Nephron (organoid): ENCODE results near the gene ACBD4.
A peak's percentile ranks its signal among the peaks of the same experiment; 100 is the strongest.

Experiments used
- H3K27ac Mint-ChIP-seq, 3 experiments: 2 replicates each; pipeline ENCODE4 v1.8.0; 2020; ENCODE audit warnings: mixed read lengths in 3 of 3, mild to moderate bottlenecking in 2 of 3, moderate library complexity in 1 of 3
- H3K27me3 Mint-ChIP-seq: 2 replicates; pipeline ENCODE4 v1.8.0; 2021; ENCODE audit warnings: low read depth, mild to moderate bottlenecking, moderate library complexity, mixed read lengths
- H3K36me3 Mint-ChIP-seq: 2 replicates; pipeline ENCODE4 v1.8.0; 2020; ENCODE audit warnings: low read depth, mixed read lengths
- H3K4me1 Mint-ChIP-seq: 2 replicates; pipeline ENCODE4 v1.8.0; 2020; ENCODE audit warnings: mixed read lengths
- H3K4me3 Mint-ChIP-seq, 3 experiments: 2 replicates each; pipeline ENCODE4 v1.8.0; 2020; ENCODE audit warnings: mild to moderate bottlenecking in 3 of 3, mixed read lengths in 3 of 3, moderate library complexity in 2 of 3
- H3K9me3 Mint-ChIP-seq: 2 replicates; pipeline ENCODE4 v1.8.0; 2020; ENCODE audit warnings: mixed read lengths
- TF ChIP-seq, protein P1 (sequence below), 3 experiments: fragments of 200-600 bp; sonication (generic); IDR thresholded peaks; one replicate each; pipeline ENCODE4 v1.5.0; 2021; ENCODE audit warnings: antibody characterized with exemption in 3 of 3; ENCODE audit not compliant: unreplicated experiment in 3 of 3

Gene ACBD4

DNA sequence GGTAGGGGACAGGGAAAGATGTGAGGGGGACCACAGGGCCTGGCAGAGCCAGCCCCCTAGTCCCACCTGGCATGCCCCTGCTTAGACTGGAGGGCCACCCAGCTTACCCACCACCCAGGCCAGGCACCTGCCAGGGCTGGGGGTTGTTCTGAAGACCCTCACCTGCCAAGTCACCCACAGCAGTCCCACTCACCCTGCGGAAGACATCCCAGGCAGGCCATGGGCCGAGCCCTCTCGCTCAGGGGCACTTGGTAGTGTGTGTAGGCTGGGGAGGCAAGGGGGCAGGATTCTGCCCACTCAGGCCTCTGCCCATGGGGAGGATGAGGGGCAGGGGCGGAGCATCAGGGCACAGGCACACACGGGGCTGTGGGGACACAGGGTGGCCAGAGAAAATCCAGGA, 7.2 kb upstream of the ACBD4 start:
- H3K27ac Mint-ChIP-seq: peak overlapping the region; percentile 85 to 94 (median 93)
- no peaks in the 10 kb centered on the region for H3K9me3 Mint-ChIP-seq
- peaks cover 32% of the 10 kb centered on the region for H3K4me1 Mint-ChIP-seq
- H3K36me3 Mint-ChIP-seq: no peaks in the 10 kb centered on the region
- peak overlapping the region in 2 of 3 experiments; percentile 39 to 44 for H3K4me3 Mint-ChIP-seq
- no peaks in the 10 kb centered on the region for H3K27me3 Mint-ChIP-seq
- TF ChIP-seq, protein P1, sequence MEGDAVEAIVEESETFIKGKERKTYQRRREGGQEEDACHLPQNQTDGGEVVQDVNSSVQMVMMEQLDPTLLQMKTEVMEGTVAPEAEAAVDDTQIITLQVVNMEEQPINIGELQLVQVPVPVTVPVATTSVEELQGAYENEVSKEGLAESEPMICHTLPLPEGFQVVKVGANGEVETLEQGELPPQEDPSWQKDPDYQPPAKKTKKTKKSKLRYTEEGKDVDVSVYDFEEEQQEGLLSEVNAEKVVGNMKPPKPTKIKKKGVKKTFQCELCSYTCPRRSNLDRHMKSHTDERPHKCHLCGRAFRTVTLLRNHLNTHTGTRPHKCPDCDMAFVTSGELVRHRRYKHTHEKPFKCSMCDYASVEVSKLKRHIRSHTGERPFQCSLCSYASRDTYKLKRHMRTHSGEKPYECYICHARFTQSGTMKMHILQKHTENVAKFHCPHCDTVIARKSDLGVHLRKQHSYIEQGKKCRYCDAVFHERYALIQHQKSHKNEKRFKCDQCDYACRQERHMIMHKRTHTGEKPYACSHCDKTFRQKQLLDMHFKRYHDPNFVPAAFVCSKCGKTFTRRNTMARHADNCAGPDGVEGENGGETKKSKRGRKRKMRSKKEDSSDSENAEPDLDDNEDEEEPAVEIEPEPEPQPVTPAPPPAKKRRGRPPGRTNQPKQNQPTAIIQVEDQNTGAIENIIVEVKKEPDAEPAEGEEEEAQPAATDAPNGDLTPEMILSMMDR (IDR thresholded peaks at IDR 0.05; ENCODE audit: unreplicated experiment in 3 of 3): no peak

DNA sequence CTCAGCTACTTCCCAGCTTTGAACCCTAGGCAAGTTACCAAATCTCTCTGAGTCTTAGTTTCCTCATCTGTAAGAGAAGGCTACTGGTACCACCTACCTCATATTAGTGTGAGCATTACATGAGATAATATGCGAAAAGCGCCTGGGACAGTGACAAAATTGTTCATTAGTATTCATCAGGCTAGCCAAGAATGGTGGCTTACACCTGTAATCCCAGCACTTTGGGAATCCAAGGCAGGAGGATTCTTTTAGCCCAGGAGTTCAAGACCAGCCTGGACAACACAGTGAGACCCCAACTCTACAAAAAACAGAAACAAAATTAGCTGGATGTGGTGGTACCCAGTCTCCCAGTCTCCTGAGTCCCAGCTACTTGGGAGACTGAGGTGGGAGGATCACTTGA, 6.5 kb upstream of the ACBD4 start:
- Mint-ChIP-seq H3K27ac (peak overlapping the region; percentile 62 to 89 (median 82)), H3K36me3 (no peaks in the 10 kb centered on the region), H3K9me3 (no peaks in the 10 kb centered on the region), H3K4me1 (peaks cover 31% of the 10 kb centered on the region), H3K4me3 (peak overlapping the region in 2 of 3 experiments; percentile 58 to 61), H3K27me3 (no peaks in the 10 kb centered on the region)
- TF ChIP-seq, protein P1 (IDR thresholded peaks at IDR 0.05; ENCODE audit: unreplicated experiment in 3 of 3): no peak

- H3K4me3 Mint-ChIP-seq: peak overlapping the region; percentile 13 to 61 (median 58)
- no peaks in the 10 kb centered on the region for H3K36me3 Mint-ChIP-seq
- TF ChIP-seq, protein P1 (IDR thresholded peaks at IDR 0.05; ENCODE audit: unreplicated experiment in 3 of 3): no peak
- no peaks in the 10 kb centered on the region for H3K27me3 Mint-ChIP-seq
- H3K27ac Mint-ChIP-seq: peak overlapping the region; percentile 62 to 89 (median 82)
- peaks cover 31% of the 10 kb centered on the region for H3K4me1 Mint-ChIP-seq
- H3K9me3 Mint-ChIP-seq: no peaks in the 10 kb centered on the region
Measured at GRCh38 chr17:45129426-45129939, 6.0 kb upstream of the ACBD4 start.

DNA sequence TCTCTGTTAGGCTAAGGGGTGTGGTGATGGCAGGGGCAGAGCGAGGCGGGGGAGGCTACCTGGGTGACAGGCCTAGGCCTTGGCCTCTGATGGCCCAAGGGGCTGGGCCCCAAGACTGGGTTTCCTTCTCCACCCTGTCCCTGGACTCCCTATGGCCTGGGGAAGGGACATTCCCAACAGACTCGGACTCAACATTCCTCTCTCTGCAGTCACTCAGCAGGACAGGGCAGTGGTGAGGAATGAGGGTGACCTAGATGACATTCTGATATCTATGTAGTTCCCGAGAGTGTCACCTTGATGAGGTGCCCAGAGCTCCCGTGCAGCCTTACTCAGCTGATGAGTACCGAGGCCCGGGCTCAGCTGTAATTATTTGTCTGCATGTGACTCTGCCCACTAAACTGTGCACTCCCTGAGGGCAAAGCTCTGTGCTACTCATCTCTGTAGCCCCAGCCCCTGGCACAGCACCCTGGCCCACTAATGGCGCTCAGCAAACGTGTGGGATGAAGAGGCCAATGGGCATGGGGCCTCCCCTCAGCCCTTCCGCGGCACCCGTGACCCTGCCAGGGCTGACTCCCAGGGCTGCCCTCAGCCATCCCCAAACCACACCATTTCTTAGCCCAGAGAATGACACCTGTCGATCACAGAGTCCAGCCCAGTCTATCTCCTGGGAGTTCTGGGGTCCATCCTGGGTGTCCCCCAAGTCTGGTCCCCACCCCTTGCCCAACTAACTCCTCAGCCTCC, 5.4 kb upstream of the ACBD4 start:
- TF ChIP-seq, protein P1 (IDR thresholded peaks at IDR 0.05; ENCODE audit: unreplicated experiment in 3 of 3): no peak
- Mint-ChIP-seq H3K27me3 (no peaks in the 10 kb centered on the region), H3K36me3 (no peaks in the 10 kb centered on the region), H3K9me3 (peaks cover under 1% of the 10 kb centered on the region), H3K4me3 (peak overlapping the region; percentile 65 to 85 (median 78)), H3K4me1 (peaks cover 32% of the 10 kb centered on the region), H3K27ac (peak overlapping the region; percentile 62 to 89 (median 82))

DNA sequence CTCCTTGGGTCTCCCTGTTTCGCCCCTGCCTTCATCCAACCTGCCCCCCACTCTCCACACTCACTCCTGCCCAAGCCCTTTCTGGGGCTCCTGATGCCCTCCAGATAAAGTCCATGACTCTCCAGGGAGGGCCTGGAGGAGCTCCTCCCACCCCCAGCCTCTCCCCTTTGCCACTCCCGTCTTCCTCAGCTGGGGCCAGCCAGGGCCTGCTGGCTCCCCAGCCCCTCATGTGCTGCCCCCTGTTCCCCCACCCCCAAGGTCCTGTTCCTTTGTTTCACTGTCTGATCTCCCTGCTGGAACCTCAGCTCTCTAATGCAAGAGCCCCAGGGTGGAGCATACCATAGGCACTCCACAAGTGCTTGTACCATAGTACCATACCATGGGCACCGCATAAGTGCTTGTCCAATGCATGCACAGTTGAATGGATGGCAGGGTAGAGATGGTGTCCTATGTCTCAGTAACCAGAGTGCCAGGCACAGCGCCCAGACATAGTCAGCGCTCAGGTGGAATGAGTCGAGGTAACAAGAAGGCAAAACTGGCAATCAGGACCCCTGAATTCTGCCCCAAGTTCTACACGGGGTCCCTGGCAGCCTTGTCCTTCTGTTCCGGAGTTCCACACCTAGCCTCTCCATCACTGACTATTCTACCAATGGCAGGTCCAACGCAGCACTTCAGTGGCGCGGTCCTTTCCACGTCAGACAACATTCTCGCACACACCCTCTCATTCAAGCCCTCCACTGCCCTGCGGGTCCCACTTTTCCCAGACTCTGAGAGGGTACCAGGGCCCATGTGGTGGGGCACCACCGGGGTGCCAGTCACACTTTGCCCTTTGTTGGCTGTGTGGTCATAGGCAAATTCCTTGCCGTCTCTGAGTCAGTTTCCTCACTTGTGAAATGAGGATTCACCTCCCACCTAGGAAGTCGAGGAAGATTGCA, 4.5 kb upstream of the ACBD4 start:
- Mint-ChIP-seq H3K9me3 (peaks cover 2% of the 10 kb centered on the region), H3K4me1 (peaks cover 37% of the 10 kb centered on the region), H3K27me3 (no peaks in the 10 kb centered on the region), H3K4me3 (peak overlapping the region; percentile 65 to 85 (median 78)), H3K27ac (peak overlapping the region; percentile 28 to 59 (median 38)), H3K36me3 (no peaks in the 10 kb centered on the region)
- TF ChIP-seq, protein P1 (IDR thresholded peaks at IDR 0.05; ENCODE audit: unreplicated experiment in 3 of 3): no peak
